Prostate gland (tissue), 2 donors: ENCODE measurements around the gene ACADL. TPM values are rescaled to one million over a fixed set of nuclear protein-coding genes. Genes with fewer than 3 reads are reported as not detected.
A peak's percentile ranks its signal among the peaks of the same experiment; 100 is the strongest.
"Not testable (repeated sequence)": the region's sequence is repeated elsewhere in the genome, so short reads cannot be mapped to it uniquely, and the experiment has no call there.

Source experiments
- DNase-seq: peaks from one replicate; pipeline ENCODE4 v3.0.0-alpha.2; 2019; ENCODE audit warnings: low spot score
- H3K27ac ChIP-seq, 2 donors: fragments of 200-600 bp; sonication (generic); 2 replicates each; pipeline ENCODE4 v1.5.1; 2017 to 2019
- H3K27me3 ChIP-seq: fragments of 200-600 bp; sonication (generic); replicated peaks from 2 replicates; pipeline ENCODE4 v1.5.1; 2019; ENCODE audit not compliant: insufficient read depth
- H3K36me3 ChIP-seq, 2 donors: fragments of 200-600 bp; sonication (generic); 1 replicate in 1 of 2; 2 replicates in 1 of 2; pipeline versions ENCODE4 v1.5.1 to v1.8.1; 2017 to 2019
- H3K4me1 ChIP-seq: fragments of 200-600 bp; sonication (generic); replicated peaks from 2 replicates; pipeline ENCODE4 v1.5.1; 2019
- H3K4me3 ChIP-seq, 2 donors: fragments of 200-600 bp; sonication (generic); 2 replicates each; pipeline ENCODE4 v1.5.1; 2017 to 2019
- H3K9me3 ChIP-seq: fragments of 200-600 bp; sonication (generic); 2 replicates; pipeline ENCODE4 v1.5.1; 2017
- POLR2A ChIP-seq: fragments of 450-650 bp; IDR thresholded peaks from one replicate; pipeline ENCODE4 v1.6.1; 2016; ENCODE audit warnings: antibody characterized with exemption, mild to moderate bottlenecking
- POLR2AphosphoS5 ChIP-seq: sonication (generic); formaldehyde crosslinking; IDR thresholded peaks from one replicate; pipeline ENCODE4 v1.6.1; 2017; ENCODE audit warnings: antibody characterized with exemption
- WGBS: methylation state at CpG from one replicate; pipeline ENCODE4 v1.1.5; 2018; 5-methylcytosine and 5-hydroxymethylcytosine counted together
- intact Hi-C: fragments of 100-400 bp; cut with DNase I; formaldehyde crosslinking; loops from one replicate; pipeline ENCODE4 v1.14.2; 2022
- total RNA-seq, 2 donors: library from RNA; depleted of rRNA; stranded (reverse); fragments of >200 nt; gene quantifications; one replicate each; pipeline ENCODE4 v1.1.0, GENCODE V29; 2016
- TF ChIP-seq, protein P1 (sequence below), 4 experiments: fragments of 200-600 bp in 2 of 4; fragments of 450-650 bp in 2 of 4; sonication (generic) in 2 of 4; IDR thresholded peaks; 1 replicate in 3 of 4; 2 replicates in 1 of 4; pipeline ENCODE4 v1.5.1; 2016 to 2019; ENCODE audit warnings: antibody characterized with exemption in 4 of 4, mild to moderate bottlenecking in 2 of 4, moderate library complexity in 2 of 4

The ACADL gene
- total RNA-seq, 2 donors from 2014 or later, result 12.3 to 54.0 TPM

- 39% methylated on average over 1 of the region's 1 CpG for WGBS
- intact Hi-C loops, result no loop called here
- DNase-seq, result no peak
Measured at GRCh38 chr2:210189452-210190138, 35.7 kb downstream of the ACADL start.

GRCh38 chr2:210188755-210189154, 36.5 kb downstream of the ACADL start:
- Histone ChIP-seq H3K4me3 (no peak overlapping the region), H3K27me3 (no peaks in the 10 kb centered on the region), H3K9me3 (no peaks in the 10 kb centered on the region), H3K27ac (no peak overlapping the region), H3K4me1 (peaks cover 4% of the 10 kb centered on the region), H3K36me3 (no peaks in the 10 kb centered on the region)
- 36% methylated on average over 2 of the region's 2 CpGs for WGBS
- intact Hi-C loops, result no loop called here
- TF ChIP-seq POLR2A (no peak), POLR2AphosphoS5 (peak; percentile 17)
- DNase-seq, result no peak

More at GRCh38 chr2:210189452-210190138, 35.7 kb downstream of the ACADL start:
- Histone ChIP-seq H3K9me3 (no peaks in the 10 kb centered on the region), H3K27ac (no peak overlapping the region), H3K36me3 (no peaks in the 10 kb centered on the region), H3K27me3 (no peaks in the 10 kb centered on the region), H3K4me1 (peaks cover 4% of the 10 kb centered on the region), H3K4me3 (no peak overlapping the region)
- no peak for TF ChIP-seq POLR2A
- TF ChIP-seq, protein P1, sequence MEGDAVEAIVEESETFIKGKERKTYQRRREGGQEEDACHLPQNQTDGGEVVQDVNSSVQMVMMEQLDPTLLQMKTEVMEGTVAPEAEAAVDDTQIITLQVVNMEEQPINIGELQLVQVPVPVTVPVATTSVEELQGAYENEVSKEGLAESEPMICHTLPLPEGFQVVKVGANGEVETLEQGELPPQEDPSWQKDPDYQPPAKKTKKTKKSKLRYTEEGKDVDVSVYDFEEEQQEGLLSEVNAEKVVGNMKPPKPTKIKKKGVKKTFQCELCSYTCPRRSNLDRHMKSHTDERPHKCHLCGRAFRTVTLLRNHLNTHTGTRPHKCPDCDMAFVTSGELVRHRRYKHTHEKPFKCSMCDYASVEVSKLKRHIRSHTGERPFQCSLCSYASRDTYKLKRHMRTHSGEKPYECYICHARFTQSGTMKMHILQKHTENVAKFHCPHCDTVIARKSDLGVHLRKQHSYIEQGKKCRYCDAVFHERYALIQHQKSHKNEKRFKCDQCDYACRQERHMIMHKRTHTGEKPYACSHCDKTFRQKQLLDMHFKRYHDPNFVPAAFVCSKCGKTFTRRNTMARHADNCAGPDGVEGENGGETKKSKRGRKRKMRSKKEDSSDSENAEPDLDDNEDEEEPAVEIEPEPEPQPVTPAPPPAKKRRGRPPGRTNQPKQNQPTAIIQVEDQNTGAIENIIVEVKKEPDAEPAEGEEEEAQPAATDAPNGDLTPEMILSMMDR (IDR thresholded peaks at IDR 0.05), result no peak
- TF ChIP-seq POLR2AphosphoS5, result no peak

GRCh38 chr2:210188190-210188589, 37.1 kb downstream of the ACADL start:
- H3K36me3 ChIP-seq, result no peaks in the 10 kb centered on the region
- no peak for DNase-seq
- no peaks in the 10 kb centered on the region for H3K27me3 ChIP-seq
- 25% methylated on average over 3 of the region's 3 CpGs for WGBS
- intact Hi-C loops, result no loop called here
- H3K9me3 ChIP-seq, result no peaks in the 10 kb centered on the region
- no peak overlapping the region for H3K27ac ChIP-seq
- TF ChIP-seq POLR2A (no peak), POLR2AphosphoS5 (no peak)
- TF ChIP-seq, protein P1 (IDR thresholded peaks at IDR 0.05), result no peak
- no peak overlapping the region for H3K4me3 ChIP-seq
- H3K4me1 ChIP-seq, result peaks cover 4% of the 10 kb centered on the region

DNA sequence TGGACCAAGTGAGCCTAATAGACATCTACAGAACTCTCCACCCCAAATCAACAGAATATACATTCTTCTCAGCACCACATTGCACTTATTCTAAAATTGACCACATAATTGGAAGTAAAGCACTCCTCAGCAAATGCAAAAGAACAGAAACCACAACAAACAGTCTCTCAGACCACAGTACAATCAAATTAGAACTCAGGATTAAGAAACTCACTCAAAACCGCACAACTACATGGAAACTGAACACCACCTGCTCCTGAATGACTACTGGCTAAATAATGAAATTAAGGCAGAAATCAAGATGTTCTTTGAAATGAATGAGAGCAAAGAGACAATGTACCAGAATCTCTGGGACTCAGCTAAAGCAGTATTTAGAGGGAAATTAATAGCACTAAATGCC, 41.3 kb downstream of the ACADL start:
- H3K27ac ChIP-seq, H3K4me3 ChIP-seq, H3K36me3 ChIP-seq, H3K4me1 ChIP-seq, H3K9me3 ChIP-seq, H3K27me3 ChIP-seq, intact Hi-C loops, DNase-seq: not testable (repeated sequence)
- WGBS, result 95% methylated on average over 1 of the region's 1 CpG

DNA sequence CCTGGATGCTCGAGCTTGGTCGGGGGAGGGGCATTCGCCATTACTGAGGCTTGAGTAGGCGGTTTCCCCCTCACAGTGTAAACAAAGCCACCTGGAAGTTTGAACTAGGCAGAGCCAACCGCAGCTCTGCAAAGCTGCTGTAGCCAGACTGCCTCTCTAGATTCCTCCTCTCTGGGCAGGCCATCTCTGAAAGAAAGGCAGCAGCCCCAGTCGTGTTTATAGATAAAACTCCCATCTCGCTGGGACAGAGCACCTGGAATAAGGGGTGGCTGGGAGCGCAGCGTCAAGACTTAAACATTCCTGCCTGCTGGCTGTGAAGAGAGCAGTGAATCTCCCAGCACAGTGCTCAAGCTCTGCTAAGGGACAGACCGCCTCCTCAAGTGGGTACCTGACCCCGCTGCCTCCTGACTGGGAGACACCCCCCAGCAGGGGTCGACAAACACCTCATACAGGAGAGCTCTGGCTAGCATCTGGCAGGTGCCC, 43.6 kb downstream of the ACADL start:
- H3K4me1 ChIP-seq, H3K27me3 ChIP-seq, H3K9me3 ChIP-seq, intact Hi-C loops, DNase-seq, H3K36me3 ChIP-seq, H3K4me3 ChIP-seq, H3K27ac ChIP-seq: not testable (repeated sequence)
- 41% methylated on average over 12 of the region's 12 CpGs for WGBS

- H3K36me3 ChIP-seq, DNase-seq, H3K4me1 ChIP-seq, H3K27ac ChIP-seq, intact Hi-C loops, H3K27me3 ChIP-seq, H3K9me3 ChIP-seq, H3K4me3 ChIP-seq: not testable (repeated sequence)
- WGBS, result 59% methylated on average over 3 of the region's 3 CpGs
Measured at GRCh38 chr2:210181033-210181605, 44.1 kb downstream of the ACADL start.

GRCh38 chr2:210180477-210180876, 44.8 kb downstream of the ACADL start:
- no peaks in the 10 kb centered on the region for H3K4me1 ChIP-seq
- WGBS, result 81% methylated on average over 1 of the region's 1 CpG
- no peak overlapping the region for H3K27ac ChIP-seq
- H3K9me3 ChIP-seq, result no peaks in the 10 kb centered on the region
- DNase-seq, result no peak
- intact Hi-C loops, result no loop called here
- H3K36me3 ChIP-seq, result no peaks in the 10 kb centered on the region
- H3K4me3 ChIP-seq, result no peak overlapping the region
- H3K27me3 ChIP-seq, result no peaks in the 10 kb centered on the region
- TF ChIP-seq, protein P1 (IDR thresholded peaks at IDR 0.05), result no peak
- TF ChIP-seq POLR2AphosphoS5 (no peak), POLR2A (no peak)
